IMR-90 (cell line): ENCODE results near the gene TPSD1. TPM values are rescaled to one million over a fixed set of nuclear protein-coding genes. Genes with fewer than 3 reads are reported as not detected.

Source experiments
- ATAC-seq: fragments of 200-7000 bp; cut with Tn5 transposase; 2 replicates; pipeline ENCODE4 v1.9.1; 2020; ENCODE audit warnings: low read depth, mild to moderate bottlenecking, moderate library complexity
- BruUV-seq: library from RNA; stranded (reverse); fragments of 400-500 nt; replicated peaks from 2 replicates; lab custom pipeline; 2021; lab: Mats Ljungman, UMichigan
- CTCF ChIA-PET: fragments of 300-600 bp; formaldehyde crosslinking; extraction: SDS; loops from one replicate; lab custom pipeline; 2021; ENCODE audit warnings: antibody characterized with exemption; lab: Yijun Ruan, JAX
- POLR2A ChIA-PET: fragments of 300-600 bp; sonication (Branson Sonifier 250); formaldehyde crosslinking; loops from one replicate; lab custom pipeline; 2022; ENCODE audit warnings: antibody characterized with exemption; ENCODE audit not compliant: unreplicated experiment; lab: Charles Lee
- DNase-seq: peaks from one replicate; pipeline ENCODE4 v3.0.0; 2013
- H2AFZ ChIP-seq: replicated peaks from 2 replicates; pipeline ENCODE3; 2013; ENCODE audit warnings: low read length, mild to moderate bottlenecking; ENCODE audit not compliant: poor library complexity
- H2AK5ac ChIP-seq: 2 replicates; pipeline ENCODE4 v1.6.1; 2013; ENCODE audit warnings: low read depth, low read length, inconsistent platforms
- H2AK9ac ChIP-seq: replicated peaks from 2 replicates; pipeline ENCODE3; 2013; ENCODE audit warnings: mild to moderate bottlenecking, low read depth, low read length, moderate library complexity; ENCODE audit not compliant: poor library complexity
- H2BK120ac ChIP-seq: 2 replicates; pipeline ENCODE4 v1.6.1; 2013; ENCODE audit warnings: low read depth, low read length, inconsistent platforms
- H2BK15ac ChIP-seq: 3 replicates; pipeline ENCODE4 v1.6.1; 2013; ENCODE audit warnings: low read depth, low read length, inconsistent platforms
- H2BK20ac ChIP-seq: 2 replicates; pipeline ENCODE4 v1.6.1; 2013; ENCODE audit warnings: low read depth, mild to moderate bottlenecking, inconsistent platforms, low read length, moderate library complexity
- H2BK5ac ChIP-seq: 2 replicates; pipeline ENCODE4 v1.6.1; 2013; ENCODE audit warnings: mild to moderate bottlenecking, low read depth, low read length, inconsistent platforms; ENCODE audit not compliant: poor library complexity, severe bottlenecking
- H3K14ac ChIP-seq: replicated peaks from 2 replicates; pipeline ENCODE4 v1.6.1; 2013; ENCODE audit warnings: low read depth, low read length, inconsistent platforms
- H3K18ac ChIP-seq: 2 replicates; pipeline ENCODE4 v1.6.1; 2013; ENCODE audit warnings: low read depth, low read length, control low read depth
- H3K23ac ChIP-seq: 2 replicates; pipeline ENCODE4 v1.6.1; 2013; ENCODE audit warnings: low read depth, low read length, inconsistent platforms
- H3K27ac ChIP-seq: 2 replicates; pipeline ENCODE4 v1.5.1; 2013; ENCODE audit warnings: mild to moderate bottlenecking, control low read depth, low read length; ENCODE audit not compliant: insufficient read depth
- H3K27me3 ChIP-seq: 2 replicates; pipeline ENCODE4 v1.6.1; 2013; ENCODE audit warnings: low read length; ENCODE audit not compliant: control insufficient read depth, insufficient read depth
- H3K36me3 ChIP-seq: 2 replicates; pipeline ENCODE4 v1.6.1; 2013; ENCODE audit warnings: low read length, mixed read lengths; ENCODE audit not compliant: control insufficient read depth, insufficient read depth
- H3K4ac ChIP-seq: 2 replicates; pipeline ENCODE4 v1.6.1; 2013; ENCODE audit warnings: low read depth, low read length, inconsistent platforms
- H3K4me1 ChIP-seq: 2 replicates; pipeline ENCODE4 v1.6.1; 2013; ENCODE audit warnings: low read length, mixed read lengths; ENCODE audit not compliant: control insufficient read depth, insufficient read depth
- H3K4me2 ChIP-seq: 2 replicates; pipeline ENCODE4 v1.6.1; 2013; ENCODE audit warnings: low read depth, mild to moderate bottlenecking, control low read depth, low read length, moderate library complexity
- H3K4me3 ChIP-seq: 2 replicates; pipeline ENCODE4 v1.5.1; 2013; ENCODE audit warnings: low read depth, mild to moderate bottlenecking, control low read depth, low read length, moderate library complexity; ENCODE audit not compliant: insufficient read depth
- H3K56ac ChIP-seq: 2 replicates; pipeline ENCODE4 v1.6.1; 2013; ENCODE audit warnings: low read length, inconsistent platforms; ENCODE audit not compliant: insufficient read depth; ENCODE audit errors: extremely low read depth
- H3K79me1 ChIP-seq, 2 experiments: 2 replicates each; pipeline ENCODE4 v1.6.1; 2013; ENCODE audit warnings: low read length in 2 of 2, inconsistent platforms in 1 of 2, low read depth in 1 of 2
- H3K9ac ChIP-seq: 2 replicates; pipeline ENCODE4 v1.6.1; 2013; ENCODE audit warnings: low read depth, low read length, control low read depth
- H3K9me1 ChIP-seq: 2 replicates; pipeline ENCODE4 v1.6.1; 2013; ENCODE audit warnings: low read length, inconsistent platforms; ENCODE audit not compliant: insufficient read depth
- H3K9me3 ChIP-seq: 2 replicates; pipeline ENCODE4 v1.6.1; 2013; ENCODE audit warnings: low read length; ENCODE audit not compliant: control insufficient read depth, insufficient read depth
- H4K20me1 ChIP-seq: 2 replicates; pipeline ENCODE4 v1.6.1; 2013; ENCODE audit warnings: low read length, inconsistent platforms; ENCODE audit not compliant: insufficient read depth
- H4K5ac ChIP-seq: 2 replicates; pipeline ENCODE4 v1.6.1; 2013; ENCODE audit warnings: mild to moderate bottlenecking, low read depth, low read length, control low read depth
- H4K8ac ChIP-seq, 2 experiments: 2 replicates each; pipeline ENCODE4 v1.6.1; 2013; ENCODE audit warnings: low read depth in 2 of 2, low read length in 2 of 2, control low read depth in 1 of 2, inconsistent platforms in 1 of 2
- H4K91ac ChIP-seq: 2 replicates; pipeline ENCODE4 v1.6.1; 2013; ENCODE audit warnings: low read depth, low read length, inconsistent platforms; ENCODE audit not compliant: insufficient read depth
- BHLHE40 ChIP-seq: fragments of 150-350 bp; IDR thresholded peaks from 2 replicates; pipeline ENCODE4 v1.6.1; 2016; ENCODE audit warnings: mild to moderate bottlenecking, low read depth, low read length
- CEBPB ChIP-seq: IDR thresholded peaks from 2 replicates; pipeline ENCODE4 v1.6.1; 2012; ENCODE audit warnings: low read depth, low read length, improper control_type of control experiment
- CHD1 ChIP-seq: IDR thresholded peaks from 2 replicates; pipeline ENCODE4 v1.6.1; 2012; ENCODE audit warnings: low read depth, low read length, improper control_type of control experiment
- CTCF ChIP-seq: conservative IDR thresholded peaks from 2 replicates; pipeline ENCODE4 v1.5.1; 2012; ENCODE audit warnings: mild to moderate bottlenecking, low read depth, low read length, improper control_type of control experiment
- ELK1 ChIP-seq: fragments of 150-350 bp; IDR thresholded peaks from 2 replicates; pipeline ENCODE4 v1.6.1; 2016; ENCODE audit warnings: low read depth, mild to moderate bottlenecking, low read length, moderate library complexity, borderline replicate concordance
- MAFK ChIP-seq: IDR thresholded peaks from 2 replicates; pipeline ENCODE4 v1.6.1; 2012; ENCODE audit warnings: low read depth, low read length, improper control_type of control experiment
- MXI1 ChIP-seq: IDR thresholded peaks from 2 replicates; pipeline ENCODE4 v1.6.1; 2012; ENCODE audit warnings: low read depth, mild to moderate bottlenecking, low read length, moderate library complexity, borderline replicate concordance
- NFE2L2 ChIP-seq: fragments of 150-350 bp; IDR thresholded peaks from 2 replicates; pipeline ENCODE4 v1.6.1; 2016; ENCODE audit warnings: low read depth, mild to moderate bottlenecking, low read length
- RAD21 ChIP-seq: IDR thresholded peaks from 2 replicates; pipeline ENCODE4 v1.6.1; 2012; ENCODE audit warnings: low read length, improper control_type of control experiment
- RFX5 ChIP-seq: IDR thresholded peaks from 2 replicates; pipeline ENCODE4 v1.8.0; 2012; ENCODE audit warnings: low read depth, mild to moderate bottlenecking, low read length, moderate library complexity
- SMC3 ChIP-seq: fragments of 150-350 bp; IDR thresholded peaks from 2 replicates; pipeline ENCODE4 v1.6.1; 2016; ENCODE audit warnings: low read depth, mild to moderate bottlenecking, antibody characterized with exemption, low read length, moderate library complexity
- USF2 ChIP-seq: fragments of 150-350 bp; IDR thresholded peaks from 2 replicates; pipeline ENCODE4 v1.6.1; 2017; ENCODE audit warnings: mild to moderate bottlenecking, antibody characterized with exemption, low read length, low read depth
- WGBS, 2 experiments: methylation state at CpG; one replicate each; pipeline versions ENCODE4 v1.1.5 to v1.1.7; 2013; ENCODE audit warnings: missing lambda C conversion rate in 2 of 2; ENCODE audit not compliant: insufficient read length in 1 of 2; ENCODE audit errors: extremely low coverage in 2 of 2; 5-methylcytosine and 5-hydroxymethylcytosine counted together
- dilution Hi-C: fragments of 300-500 bp; cut with HindIII; formaldehyde crosslinking; loops from one replicate; pipeline ENCODE4 v1.14.3; 2018; ENCODE audit warnings: low sequenced_read_pairs; ENCODE audit not compliant: unreplicated experiment
- in situ Hi-C: fragments of 300-500 bp; cut with MboI; formaldehyde crosslinking; loops from 3 replicates; pipeline ENCODE4 v1.14.3; 2019; ENCODE audit warnings: low sequenced_read_pairs, inconsistent platforms, mixed read lengths
- intact Hi-C: fragments of 100-400 bp; cut with micrococcal nuclease; formaldehyde crosslinking; loops from 2 replicates; pipeline ENCODE4 v1.10.0; 2022
- polyA plus RNA-seq, 3 experiments: library from polyadenylated mRNA; depleted of rRNA; stranded (reverse); fragments of >200 nt; gene quantifications; 2 replicates each; pipeline ENCODE4 v1.2.3, GENCODE V29; 2012; ENCODE audit warnings: low replicate concordance in 1 of 3
- total RNA-seq: library from RNA; depleted of rRNA; stranded (reverse); fragments of >200 nt; gene quantifications from 2 replicates; pipeline ENCODE4 v1.2.3, GENCODE V29; 2012

The TPSD1 gene
- total and polyA plus RNA-seq, 2 of the 4 experiments (the other 2 are of a cell fraction), result not detected

DNA sequence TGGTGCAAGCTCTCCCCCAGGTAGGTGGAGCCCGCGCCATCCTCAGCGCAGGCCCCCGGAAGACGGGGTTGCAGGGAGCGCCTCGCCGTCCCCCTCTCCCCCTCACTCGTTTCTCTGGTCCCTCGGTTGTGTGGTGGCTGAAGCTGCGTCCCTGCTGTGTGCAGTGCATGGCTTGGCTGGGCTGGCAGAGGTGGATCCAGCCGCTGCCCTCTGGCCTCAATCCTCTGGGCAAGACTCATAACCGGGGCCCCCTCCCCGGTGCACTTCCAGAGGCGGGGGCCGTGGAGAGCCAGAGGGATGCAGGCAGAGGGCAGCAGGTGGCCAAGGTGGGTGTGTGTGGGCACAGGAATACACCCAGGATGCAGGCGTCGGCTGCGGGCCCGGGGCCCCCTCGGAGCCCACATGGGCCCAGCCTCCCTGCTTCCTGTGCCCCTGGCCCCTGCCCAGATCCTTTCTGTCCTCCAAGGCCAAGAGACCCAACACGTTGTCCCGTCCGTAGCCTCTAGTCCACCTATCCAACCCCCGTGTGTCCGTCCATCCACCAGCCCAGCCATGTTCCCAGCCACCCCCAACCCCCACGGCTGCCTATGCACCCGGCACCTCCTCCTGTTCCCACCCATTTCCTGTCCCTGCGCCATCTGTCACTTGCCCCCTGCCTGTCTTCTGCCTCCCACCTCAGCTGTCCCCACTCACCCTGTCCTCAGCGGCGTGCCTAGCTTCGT is 40.1 kb upstream of the TPSD1 start:
- Histone ChIP-seq H3K23ac (no peak overlapping the region), H4K20me1 (no peaks in the 10 kb centered on the region), H2BK5ac (no peak overlapping the region), H3K9me3 (no peaks in the 10 kb centered on the region), H3K18ac (no peak overlapping the region), H2BK15ac (no peak overlapping the region), H2AK5ac (no peak overlapping the region), H3K4ac (no peak overlapping the region), H3K27me3 (no peaks in the 10 kb centered on the region), H3K36me3 (peaks cover 4% of the 10 kb centered on the region; the same call in 1 of the 2 replicates), H4K91ac (no peak overlapping the region), H3K9me1 (no peaks in the 10 kb centered on the region), H3K27ac (no peak overlapping the region), H2BK120ac (no peak overlapping the region), H3K14ac (no peak overlapping the region), H3K79me1 (no peaks in the 10 kb centered on the region), H4K8ac (no peak overlapping the region), H4K5ac (no peak overlapping the region), H2BK20ac (no peak overlapping the region), H2AFZ (peak overlapping the region; percentile 51), H3K9ac (no peak overlapping the region), H3K4me3 (no peak overlapping the region), H2AK9ac (no peak overlapping the region), H3K4me1 (no peaks in the 10 kb centered on the region), H3K56ac (no peak overlapping the region), H3K4me2 (no peak overlapping the region)
- CTCF ChIA-PET, result no interaction called here
- BruUV-seq, result no TSS peak
- DNase-seq, result no peak
- POLR2A ChIA-PET, result no interaction called here
- WGBS, 2 experiments, result 57% methylated on average over 7 of the region's 32 CpGs; no CpG with 5 or more reads in 1 of the 2 experiments
- intact Hi-C loops, result no loop called here
- dilution Hi-C loops, result no loop called here
- no peak for TF ChIP-seq RFX5
- no peak for TF ChIP-seq ELK1
- no peak for TF ChIP-seq CTCF
- no peak for TF ChIP-seq CHD1
- TF ChIP-seq SMC3, result no peak
- no peak for TF ChIP-seq MXI1
- TF ChIP-seq CEBPB, result no peak
- no peak for TF ChIP-seq MAFK
- TF ChIP-seq RAD21, result no peak
- TF ChIP-seq BHLHE40, result no peak
- TF ChIP-seq USF2, result no peak
- no peak for TF ChIP-seq NFE2L2
- no peak for ATAC-seq
- in situ Hi-C loops, result loop anchor here (25.0 kb wide), 1 partner anchor 403 kb away; the partner anchor contains the start of gene GNG13
